DOHH2 (cell line): ENCODE measurements around the gene FXN.
"Not testable (repeated sequence)": the region's sequence is repeated elsewhere in the genome, so short reads cannot be mapped to it uniquely, and the experiment has no call there.

ENCODE experiments used
- H3F3A ChIP-seq: fragments of 200-600 bp; sonication (generic), shearing (Covaris generic); 2 replicates; pipeline ENCODE4 v1.6.0; 2016; ENCODE audit warnings: antibody characterized with exemption, mild to moderate bottlenecking; ENCODE audit not compliant: control insufficient read depth, insufficient read depth
- H3K27ac ChIP-seq: fragments of 200-600 bp; sonication (generic); 2 replicates; pipeline ENCODE4 v1.5.1; 2014; ENCODE audit warnings: low read depth, mild to moderate bottlenecking, low read length, moderate library complexity
- H3K27me3 ChIP-seq: fragments of 200-600 bp; sonication (generic); 2 replicates; pipeline ENCODE4 v1.6.1; 2014; ENCODE audit warnings: mild to moderate bottlenecking, low read length, mixed read lengths; ENCODE audit not compliant: control insufficient read depth
- H3K36me3 ChIP-seq: fragments of 200-600 bp; sonication (generic); 2 replicates; pipeline ENCODE4 v1.6.1; 2014; ENCODE audit warnings: mild to moderate bottlenecking, low read length, moderate library complexity, mixed read lengths; ENCODE audit not compliant: control insufficient read depth
- H3K4me1 ChIP-seq: fragments of 200-600 bp; sonication (generic); 2 replicates; pipeline ENCODE4 v1.6.1; 2014; ENCODE audit warnings: mild to moderate bottlenecking, low read length, mixed read lengths; ENCODE audit not compliant: control insufficient read depth
- H3K4me2 ChIP-seq: fragments of 200-600 bp; sonication (generic); 2 replicates; pipeline ENCODE4 v1.6.0; 2014; ENCODE audit warnings: mild to moderate bottlenecking, low read length, moderate library complexity
- H3K4me3 ChIP-seq: fragments of 200-600 bp; sonication (generic); 2 replicates; pipeline ENCODE4 v1.5.1; 2014; ENCODE audit warnings: mild to moderate bottlenecking, low read length, mixed read lengths
- H3K79me2 ChIP-seq: fragments of 200-600 bp; sonication (generic); 2 replicates; pipeline ENCODE4 v1.6.1; 2014; ENCODE audit warnings: mild to moderate bottlenecking, low read length, mixed read lengths; ENCODE audit not compliant: control insufficient read depth
- H3K9me2 ChIP-seq: fragments of 200-600 bp; sonication (generic); replicated peaks from 2 replicates; pipeline ENCODE4 v1.6.1; 2014; ENCODE audit warnings: mild to moderate bottlenecking, low read length, mixed read lengths; ENCODE audit not compliant: control insufficient read depth
- H3K9me3 ChIP-seq: fragments of 200-600 bp; sonication (generic); 2 replicates; pipeline ENCODE4 v1.6.1; 2014; ENCODE audit warnings: antibody characterized with exemption, low read length, mixed read lengths; ENCODE audit not compliant: control insufficient read depth, insufficient read depth
- H4K20me1 ChIP-seq: fragments of 200-600 bp; sonication (generic); 2 replicates; pipeline ENCODE4 v1.6.0; 2014; ENCODE audit warnings: low read depth, mild to moderate bottlenecking, antibody characterized with exemption, low read length, moderate library complexity; ENCODE audit not compliant: control insufficient read depth, insufficient read depth
- EZH2phosphoT487 ChIP-seq: fragments of 200-600 bp; sonication (generic); IDR thresholded peaks from 2 replicates; pipeline ENCODE4 v1.6.1; 2017; ENCODE audit warnings: borderline replicate concordance, mild to moderate bottlenecking, antibody characterized with exemption, low read length, moderate library complexity, mixed read lengths
- TF ChIP-seq, protein P1 (sequence below): fragments of 200-600 bp; sonication (generic); IDR thresholded peaks from one replicate; pipeline ENCODE4 v1.5.1; 2014; ENCODE audit warnings: antibody characterized with exemption, mild to moderate bottlenecking, low read depth, low read length; ENCODE audit not compliant: poor library complexity, severe bottlenecking

Gene FXN

DNA sequence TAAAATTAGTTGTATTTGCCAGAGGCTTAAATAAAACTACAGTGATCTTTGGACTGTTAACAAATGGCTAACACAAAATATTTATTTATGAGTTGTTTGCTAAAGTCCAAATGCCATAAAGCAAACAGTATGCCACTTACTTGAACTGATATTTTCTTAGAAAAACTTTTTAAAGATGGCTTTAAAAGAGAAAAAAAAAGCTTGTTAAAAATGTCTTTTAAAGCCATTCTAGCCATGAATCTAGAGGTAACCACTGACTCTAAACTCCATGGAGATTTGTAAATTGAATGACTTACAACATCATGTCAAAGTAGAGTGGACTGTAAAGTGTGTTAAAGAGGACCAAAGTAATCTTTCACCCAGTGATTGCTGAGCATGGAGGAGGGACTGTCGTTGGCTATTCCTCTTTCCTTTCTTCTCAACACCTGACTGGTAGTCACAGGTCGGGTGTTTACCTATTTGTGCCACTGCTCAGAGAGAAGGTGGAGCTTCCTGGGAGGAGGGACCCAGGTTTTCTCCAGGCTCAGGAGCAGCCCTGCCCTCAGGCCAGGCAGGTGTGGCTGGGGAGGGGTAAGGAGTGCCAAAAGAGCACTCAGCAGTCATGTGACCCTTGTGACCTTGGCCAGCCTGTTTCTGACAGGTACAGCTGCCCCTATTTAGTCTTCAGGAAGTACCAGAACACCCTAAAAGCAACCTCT, 69.4 kb downstream of the FXN start:
- TF ChIP-seq EZH2phosphoT487, result no peak
- TF ChIP-seq, protein P1, sequence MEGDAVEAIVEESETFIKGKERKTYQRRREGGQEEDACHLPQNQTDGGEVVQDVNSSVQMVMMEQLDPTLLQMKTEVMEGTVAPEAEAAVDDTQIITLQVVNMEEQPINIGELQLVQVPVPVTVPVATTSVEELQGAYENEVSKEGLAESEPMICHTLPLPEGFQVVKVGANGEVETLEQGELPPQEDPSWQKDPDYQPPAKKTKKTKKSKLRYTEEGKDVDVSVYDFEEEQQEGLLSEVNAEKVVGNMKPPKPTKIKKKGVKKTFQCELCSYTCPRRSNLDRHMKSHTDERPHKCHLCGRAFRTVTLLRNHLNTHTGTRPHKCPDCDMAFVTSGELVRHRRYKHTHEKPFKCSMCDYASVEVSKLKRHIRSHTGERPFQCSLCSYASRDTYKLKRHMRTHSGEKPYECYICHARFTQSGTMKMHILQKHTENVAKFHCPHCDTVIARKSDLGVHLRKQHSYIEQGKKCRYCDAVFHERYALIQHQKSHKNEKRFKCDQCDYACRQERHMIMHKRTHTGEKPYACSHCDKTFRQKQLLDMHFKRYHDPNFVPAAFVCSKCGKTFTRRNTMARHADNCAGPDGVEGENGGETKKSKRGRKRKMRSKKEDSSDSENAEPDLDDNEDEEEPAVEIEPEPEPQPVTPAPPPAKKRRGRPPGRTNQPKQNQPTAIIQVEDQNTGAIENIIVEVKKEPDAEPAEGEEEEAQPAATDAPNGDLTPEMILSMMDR, result no peak
- no peaks in the 10 kb centered on the region for H3K36me3 ChIP-seq
- no peak overlapping the region for H3K4me2 ChIP-seq
- no peaks in the 10 kb centered on the region for H3F3A ChIP-seq
- no peaks in the 10 kb centered on the region for H4K20me1 ChIP-seq
- no peaks in the 10 kb centered on the region for H3K79me2 ChIP-seq
- no peaks in the 10 kb centered on the region for H3K27me3 ChIP-seq
- H3K9me2 ChIP-seq, result no peaks in the 10 kb centered on the region
- no peaks in the 10 kb centered on the region for H3K4me1 ChIP-seq
- H3K9me3 ChIP-seq, result no peaks in the 10 kb centered on the region
- no peak overlapping the region for H3K4me3 ChIP-seq
- no peak overlapping the region for H3K27ac ChIP-seq

DNA sequence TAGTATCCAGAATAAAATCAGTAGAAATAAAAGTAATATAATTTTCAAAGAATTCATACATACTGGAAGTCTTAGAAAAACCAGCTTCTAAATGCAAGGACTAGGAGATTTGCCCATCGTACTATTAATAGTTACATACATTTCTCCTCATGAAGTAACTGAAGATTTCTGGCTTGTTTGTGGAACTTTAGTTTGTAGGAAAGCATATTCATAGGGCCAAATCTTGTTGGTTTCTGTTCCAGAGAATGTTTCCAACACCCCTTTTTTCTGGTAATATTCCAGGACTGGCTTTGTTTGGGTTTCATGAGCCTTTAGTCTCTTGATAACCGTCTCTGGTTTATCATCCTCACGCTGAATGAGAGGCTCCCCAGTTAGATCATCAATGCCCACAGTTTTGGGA, 72.2 kb downstream of the FXN start:
- Histone ChIP-seq H3K4me1 (no peaks in the 10 kb centered on the region), H3K27ac (no peak overlapping the region), H3K27me3 (no peaks in the 10 kb centered on the region), H3K36me3 (no peaks in the 10 kb centered on the region), H3F3A (no peaks in the 10 kb centered on the region), H3K9me3 (no peaks in the 10 kb centered on the region), H3K4me3 (no peak overlapping the region), H3K4me2 (no peak overlapping the region), H4K20me1 (no peaks in the 10 kb centered on the region), H3K9me2 (no peaks in the 10 kb centered on the region), H3K79me2 (no peaks in the 10 kb centered on the region)
- TF ChIP-seq, protein P1, result no peak
- TF ChIP-seq EZH2phosphoT487, result no peak

GRCh38 chr9:69108706-69109105, 73.2 kb downstream of the FXN start:
- H3F3A ChIP-seq, H3K79me2 ChIP-seq, H3K4me1 ChIP-seq, H4K20me1 ChIP-seq, H3K27ac ChIP-seq, H3K27me3 ChIP-seq, H3K9me3 ChIP-seq, H3K4me3 ChIP-seq, H3K36me3 ChIP-seq, H3K4me2 ChIP-seq, H3K9me2 ChIP-seq: not testable (repeated sequence)

DNA sequence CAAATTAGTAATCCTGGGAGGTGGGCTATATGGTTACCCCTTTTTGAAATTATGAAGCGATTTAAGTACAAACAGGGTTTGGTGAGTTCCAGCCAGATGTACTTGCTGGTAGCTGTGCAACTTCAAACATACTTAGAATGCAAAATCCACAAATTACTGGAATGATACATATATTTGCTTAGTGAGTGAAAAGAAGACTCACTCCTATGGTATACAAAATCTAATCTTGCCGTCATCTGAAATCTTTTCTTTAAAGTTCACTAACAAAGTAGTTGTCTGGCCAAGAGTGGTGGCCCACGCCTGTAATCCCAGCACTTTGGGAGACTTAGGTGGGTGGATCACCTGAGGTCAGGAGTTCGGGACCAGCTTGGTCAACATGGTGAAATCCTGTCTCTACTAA, 73.6 kb downstream of the FXN start:
- H3K4me3 ChIP-seq, result no peak overlapping the region

GRCh38 chr9:69112646-69113045, 77.1 kb downstream of the FXN start:
- H3K4me2 ChIP-seq, H3K27me3 ChIP-seq, H3K4me3 ChIP-seq, H4K20me1 ChIP-seq, H3K4me1 ChIP-seq, H3K9me3 ChIP-seq, H3K27ac ChIP-seq, H3F3A ChIP-seq, H3K79me2 ChIP-seq, H3K36me3 ChIP-seq, H3K9me2 ChIP-seq: not testable (repeated sequence)

More for the DNA sequence above, 73.6 kb downstream of the FXN start:
- Histone ChIP-seq H3F3A (no peaks in the 10 kb centered on the region), H3K36me3 (no peaks in the 10 kb centered on the region), H3K4me1 (no peaks in the 10 kb centered on the region), H3K9me3 (no peaks in the 10 kb centered on the region), H3K4me2 (no peak overlapping the region), H3K27me3 (no peaks in the 10 kb centered on the region), H3K27ac (no peak overlapping the region), H3K9me2 (no peaks in the 10 kb centered on the region), H3K79me2 (no peaks in the 10 kb centered on the region), H4K20me1 (no peaks in the 10 kb centered on the region)
- TF ChIP-seq EZH2phosphoT487, result no peak
- TF ChIP-seq, protein P1, result no peak
